ENCODE results near the gene TGFBR2.

Gene TGFBR2

GRCh38 chr3:30738605-30739004 lies 132.2 kb downstream of the TGFBR2 start:
- Histone ChIP-seq H3K4me3 (replicated peaks; ENCODE audit: low read depth, low read length) (no peak overlapping the region), H3K36me3 (ENCODE audit: control insufficient read depth, insufficient read depth, low read length) (no peaks in the 10 kb centered on the region), H3K27me3 (replicated peaks; ENCODE audit: control insufficient read depth, insufficient read depth, low read length) (no peaks in the 10 kb centered on the region; the same call in 1 of the 2 replicates)
- no peak for TF ChIP-seq CTCF (IDR thresholded peaks at IDR 0.05; ENCODE audit: insufficient read depth, low read length, poor library complexity, severe bottlenecking)
- no peak for DNase-seq (ENCODE audit: extremely low read depth, insufficient read length)

DNA sequence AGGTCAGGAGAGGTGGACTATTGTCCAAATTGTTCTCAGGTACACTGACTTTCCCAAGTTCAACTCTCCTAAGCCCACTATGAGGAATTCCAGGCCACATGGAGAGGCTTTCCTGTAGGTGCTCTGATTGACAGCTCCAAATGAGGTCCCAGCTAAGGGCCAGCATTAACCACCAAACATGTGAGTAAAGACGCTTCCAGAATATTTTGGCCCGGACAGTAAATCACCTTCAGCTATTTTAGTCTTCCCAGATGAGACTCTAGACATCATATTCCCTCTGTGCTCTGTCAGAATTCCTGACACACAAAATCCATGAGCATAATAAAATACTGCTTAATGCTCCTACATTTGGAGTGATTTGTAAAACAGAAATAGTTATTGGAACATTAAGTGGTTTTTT lies 135.5 kb downstream of the TGFBR2 start:
- no peak overlapping the region for H3K4me3 ChIP-seq (replicated peaks; ENCODE audit: low read depth, low read length)
- no peaks in the 10 kb centered on the region for H3K27me3 ChIP-seq (replicated peaks; ENCODE audit: control insufficient read depth, insufficient read depth, low read length)
- no peak for TF ChIP-seq CTCF (IDR thresholded peaks at IDR 0.05; ENCODE audit: insufficient read depth, low read length, poor library complexity, severe bottlenecking)
- H3K36me3 ChIP-seq (ENCODE audit: control insufficient read depth, insufficient read depth, low read length) = no peaks in the 10 kb centered on the region
- DNase-seq (ENCODE audit: extremely low read depth, insufficient read length) = no peak

- no peak for TF ChIP-seq CTCF (IDR thresholded peaks at IDR 0.05; ENCODE audit: insufficient read depth, low read length, poor library complexity, severe bottlenecking)
- Histone ChIP-seq H3K27me3 (replicated peaks; ENCODE audit: control insufficient read depth, insufficient read depth, low read length) (no peaks in the 10 kb centered on the region), H3K36me3 (ENCODE audit: control insufficient read depth, insufficient read depth, low read length) (no peaks in the 10 kb centered on the region), H3K4me3 (replicated peaks; ENCODE audit: low read depth, low read length) (no peak overlapping the region)
- no peak for DNase-seq (ENCODE audit: extremely low read depth, insufficient read length)
Measured at GRCh38 chr3:30742796-30743619, 136.6 kb downstream of the TGFBR2 start.
